ENCODE measurements around the gene FTO. TPM values are rescaled to one million over a fixed set of nuclear protein-coding genes. Genes with fewer than 3 reads are reported as not detected.

Gene FTO
- total and polyA plus RNA-seq, 2 of the 13 experiments (the other 11 are each of a cell fraction or from before 2014, with no cell fraction given) = 41.6 to 55.8 TPM

GRCh38 chr16:54171626-54172537 is 467.9 kb downstream of the FTO start (continued):
- TF ChIP-seq AHDC1 (CRISPR knock-in tag; IDR thresholded peaks at IDR 0.05; ENCODE audit: borderline replicate concordance) = peak; percentile 14; the same call in 1 of the 2 replicates
- no peak for TF ChIP-seq ZNF788 (CRISPR knock-in tag; IDR thresholded peaks at IDR 0.05; ENCODE audit: borderline replicate concordance)
- no peak for TF ChIP-seq SP1 (IDR thresholded peaks at IDR 0.05)
- no peak for TF ChIP-seq SP1 (CRISPR knock-in tag; IDR thresholded peaks at IDR 0.05)
- no peak for TF ChIP-seq ATRX (CRISPR knock-in tag; IDR thresholded peaks at IDR 0.05; ENCODE audit: borderline replicate concordance)
- no peak for TF ChIP-seq ZNF446 (CRISPR knock-in tag; IDR thresholded peaks at IDR 0.05)
- TF ChIP-seq KMT2B (CRISPR knock-in tag; IDR thresholded peaks at IDR 0.05) = no peak
- TF ChIP-seq ZNF225 (CRISPR knock-in tag; IDR thresholded peaks at IDR 0.05) = no peak
- no peak for TF ChIP-seq CENPX (CRISPR knock-in tag; IDR thresholded peaks at IDR 0.05)
- TF ChIP-seq, protein P1, sequence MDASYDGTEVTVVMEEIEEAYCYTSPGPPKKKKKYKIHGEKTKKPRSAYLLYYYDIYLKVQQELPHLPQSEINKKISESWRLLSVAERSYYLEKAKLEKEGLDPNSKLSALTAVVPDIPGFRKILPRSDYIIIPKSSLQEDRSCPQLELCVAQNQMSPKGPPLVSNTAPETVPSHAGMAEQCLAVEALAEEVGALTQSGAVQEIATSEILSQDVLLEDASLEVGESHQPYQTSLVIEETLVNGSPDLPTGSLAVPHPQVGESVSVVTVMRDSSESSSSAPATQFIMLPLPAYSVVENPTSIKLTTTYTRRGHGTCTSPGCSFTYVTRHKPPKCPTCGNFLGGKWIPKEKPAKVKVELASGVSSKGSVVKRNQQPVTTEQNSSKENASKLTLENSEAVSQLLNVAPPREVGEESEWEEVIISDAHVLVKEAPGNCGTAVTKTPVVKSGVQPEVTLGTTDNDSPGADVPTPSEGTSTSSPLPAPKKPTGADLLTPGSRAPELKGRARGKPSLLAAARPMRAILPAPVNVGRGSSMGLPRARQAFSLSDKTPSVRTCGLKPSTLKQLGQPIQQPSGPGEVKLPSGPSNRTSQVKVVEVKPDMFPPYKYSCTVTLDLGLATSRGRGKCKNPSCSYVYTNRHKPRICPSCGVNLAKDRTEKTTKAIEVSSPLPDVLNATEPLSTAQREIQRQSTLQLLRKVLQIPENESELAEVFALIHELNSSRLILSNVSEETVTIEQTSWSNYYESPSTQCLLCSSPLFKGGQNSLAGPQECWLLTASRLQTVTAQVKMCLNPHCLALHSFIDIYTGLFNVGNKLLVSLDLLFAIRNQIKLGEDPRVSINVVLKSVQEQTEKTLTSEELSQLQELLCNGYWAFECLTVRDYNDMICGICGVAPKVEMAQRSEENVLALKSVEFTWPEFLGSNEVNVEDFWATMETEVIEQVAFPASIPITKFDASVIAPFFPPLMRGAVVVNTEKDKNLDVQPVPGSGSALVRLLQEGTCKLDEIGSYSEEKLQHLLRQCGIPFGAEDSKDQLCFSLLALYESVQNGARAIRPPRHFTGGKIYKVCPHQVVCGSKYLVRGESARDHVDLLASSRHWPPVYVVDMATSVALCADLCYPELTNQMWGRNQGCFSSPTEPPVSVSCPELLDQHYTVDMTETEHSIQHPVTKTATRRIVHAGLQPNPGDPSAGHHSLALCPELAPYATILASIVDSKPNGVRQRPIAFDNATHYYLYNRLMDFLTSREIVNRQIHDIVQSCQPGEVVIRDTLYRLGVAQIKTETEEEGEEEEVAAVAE (CRISPR knock-in tag; IDR thresholded peaks at IDR 0.05; ENCODE audit: borderline replicate concordance) = no peak
- TF ChIP-seq, protein P2, sequence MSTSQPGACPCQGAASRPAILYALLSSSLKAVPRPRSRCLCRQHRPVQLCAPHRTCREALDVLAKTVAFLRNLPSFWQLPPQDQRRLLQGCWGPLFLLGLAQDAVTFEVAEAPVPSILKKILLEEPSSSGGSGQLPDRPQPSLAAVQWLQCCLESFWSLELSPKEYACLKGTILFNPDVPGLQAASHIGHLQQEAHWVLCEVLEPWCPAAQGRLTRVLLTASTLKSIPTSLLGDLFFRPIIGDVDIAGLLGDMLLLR (CRISPR knock-in tag; IDR thresholded peaks at IDR 0.05) = no peak
- TF ChIP-seq MEIS2 (CRISPR knock-in tag; IDR thresholded peaks at IDR 0.05) = 0 out of 2 replicates have a peak, but pooled peaks have one; percentile 13
- no peak for TF ChIP-seq BHLHE40 (IDR thresholded peaks at IDR 0.05; ENCODE audit: low read length)
- no peak for TF ChIP-seq ZNF777 (CRISPR knock-in tag; IDR thresholded peaks at IDR 0.05)
- no peak for TF ChIP-seq ZNF180 (CRISPR knock-in tag; IDR thresholded peaks at IDR 0.05; ENCODE audit: borderline replicate concordance, low read depth)
- TF ChIP-seq ZNF34 (CRISPR knock-in tag; IDR thresholded peaks at IDR 0.05; ENCODE audit: borderline replicate concordance) = no peak
- no peak for TF ChIP-seq ZKSCAN5 (CRISPR knock-in tag; IDR thresholded peaks at IDR 0.05)
- no peak for TF ChIP-seq HES4 (CRISPR knock-in tag; IDR thresholded peaks at IDR 0.05; ENCODE audit: borderline replicate concordance)
- TF ChIP-seq ZNF234 (CRISPR knock-in tag; conservative IDR thresholded peaks at IDR 0.05) = no peak
